A549 treated with ZK216348 at 1 μM for 4 hours (cell line): ENCODE data around the gene PCMTD2. TPM values are rescaled to one million over a fixed set of nuclear protein-coding genes. Genes with fewer than 3 reads are reported as not detected.

Experiments used
- total RNA-seq: library from RNA; stranded (reverse); fragments of 200-300 nt; extraction: Qiagen RNA extraction; gene quantifications from 5 replicates; pipeline ENCODE4 v1.2.3, GENCODE V29; 2022; ENCODE audit warnings: low read depth

PCMTD2 gene
- 8.4 to 14.4 TPM (median 12.4 TPM) in 5 replicates for total RNA-seq

GRCh38 chr20:64255361-64256281, at the start of gene PCMTD2:
PCMTD2 (plus strand) TSS chr20:64255748; CDS start chr20:64259966, 4,218 bp downstream.

Other genes starting within 250 kb of the PCMTD2 start
- gene C20orf204, start 219.6 kb upstream of the PCMTD2 start, total RNA-seq = 0.13 to 0.54 TPM (median 0.42 TPM) in 5 replicates
- 1.4 to 3.4 TPM (median 2.6 TPM) in 5 replicates for gene SOX18, start 206.1 kb upstream of the PCMTD2 start, total RNA-seq
- gene TCEA2, start 192.6 kb upstream of the PCMTD2 start, total RNA-seq = 32.5 to 53.6 TPM (median 47.9 TPM) in 5 replicates
- 16.3 to 29.0 TPM (median 26.0 TPM) in 5 replicates for gene RGS19, start 176.2 kb upstream of the PCMTD2 start, total RNA-seq
- gene OPRL1, start 175.7 kb upstream of the PCMTD2 start, total RNA-seq = 0.46 to 0.98 TPM (median 0.70 TPM) in 5 replicates
- gene LKAAEAR1, start 171.3 kb upstream of the PCMTD2 start, total RNA-seq = 1.3 to 1.8 TPM (median 1.6 TPM) in 4 of 5 replicates, not detected in the other
- not detected in 5 replicates for gene NPBWR2, start 148.2 kb upstream of the PCMTD2 start, total RNA-seq
- gene MYT1, start 91.3 kb upstream of the PCMTD2 start, total RNA-seq = 0.08 to 0.93 TPM (median 0.44 TPM) in 5 replicates